Measurements from ENCODE around the gene ARID2. TPM values are rescaled to one million over a fixed set of nuclear protein-coding genes. Genes with fewer than 3 reads are reported as not detected.

The ARID2 gene
- total and polyA plus RNA-seq, 2 of the 4 experiments (the other 2 are of a cell fraction): 5.4 to 28.1 TPM

DNA sequence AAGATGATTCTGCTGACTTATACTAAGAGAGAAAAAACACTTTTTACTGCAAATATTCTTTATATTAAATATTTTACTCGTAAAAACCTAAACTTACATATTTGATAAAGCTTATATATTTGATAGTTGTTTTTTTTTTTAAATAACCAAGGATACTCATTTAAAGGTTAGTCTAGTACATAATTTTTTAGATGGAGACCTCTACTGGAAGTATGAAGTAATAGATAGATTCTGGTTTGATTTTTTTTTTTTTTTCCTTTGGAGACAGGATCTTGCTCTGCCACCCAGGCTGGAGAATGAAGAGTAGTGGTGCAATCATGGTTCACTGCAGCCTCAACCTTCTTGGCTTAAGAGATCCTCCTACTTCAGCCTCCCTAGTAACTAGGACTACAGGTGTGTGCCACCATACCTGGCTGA, 16.4 kb downstream of the ARID2 start:
- Histone ChIP-seq H2BK120ac (ENCODE audit: low read depth, low read length) (no peak overlapping the region), H3K4me1 (ENCODE audit: control insufficient read depth, insufficient read depth, low read length) (no peaks in the 10 kb centered on the region), H2BK20ac (ENCODE audit: low read depth, low read length) (no peak overlapping the region), H4K8ac (ENCODE audit: low read depth in 2 of 2, low read length in 2 of 2) (no peak overlapping the region), H3K23ac (ENCODE audit: low read depth, low read length) (peak overlapping the region; percentile 13; the same call in 1 of the 2 replicates), H3K9me1 (ENCODE audit: insufficient read depth, low read length) (0 out of 2 replicates have a peak, but pooled peaks cover 3% of the 10 kb centered on the region), H4K5ac (ENCODE audit: low read depth, low read length) (no peak overlapping the region), H3K79me1 (ENCODE audit: low read depth in 1 of 2, low read length in 2 of 2) (peaks cover 31 to 59% of the 10 kb centered on the region in 2 experiments), H4K91ac (ENCODE audit: insufficient read depth, low read depth, low read length) (no peak overlapping the region), H4K20me1 (ENCODE audit: insufficient read depth, low read length) (peaks cover 14% of the 10 kb centered on the region; the same call in 1 of the 2 replicates), H3K4ac (ENCODE audit: low read depth, low read length) (no peak overlapping the region), H3K9me3 (ENCODE audit: control insufficient read depth, insufficient read depth, low read length) (no peaks in the 10 kb centered on the region), H2AFZ (replicated peaks; ENCODE audit: low read length, poor library complexity) (no peak overlapping the region), H3K27ac (ENCODE audit: insufficient read depth, low read length) (no peak overlapping the region), H3K36me3 (ENCODE audit: control insufficient read depth, insufficient read depth, low read length) (peaks cover 3% of the 10 kb centered on the region; the same call in 1 of the 2 replicates), H2AK9ac (replicated peaks; ENCODE audit: low read depth, low read length, poor library complexity) (no peak overlapping the region), H3K56ac (ENCODE audit: extremely low read depth, insufficient read depth, low read length) (no peak overlapping the region), H2BK15ac (ENCODE audit: low read depth, low read length) (no peak overlapping the region), H3K9ac (ENCODE audit: low read depth, low read length) (no peak overlapping the region), H2AK5ac (ENCODE audit: low read depth, low read length) (no peak overlapping the region; the same call in 1 of the 2 replicates), H3K18ac (ENCODE audit: low read depth, low read length) (no peak overlapping the region), H3K4me3 (ENCODE audit: insufficient read depth, low read depth, low read length) (no peak overlapping the region), H3K4me2 (ENCODE audit: low read depth, low read length) (no peak overlapping the region), H3K14ac (replicated peaks; ENCODE audit: low read depth, low read length) (no peak overlapping the region), H2BK5ac (ENCODE audit: low read depth, low read length, poor library complexity, severe bottlenecking) (no peak overlapping the region), H3K27me3 (ENCODE audit: control insufficient read depth, insufficient read depth, low read length) (no peaks in the 10 kb centered on the region)
- ChIA-PET POLR2A (ENCODE audit: unreplicated experiment) (interaction anchor here (0.7 kb wide), 1 partner anchor 80 kb away, joined by 5 read pairs; no protein-coding TSS in a partner anchor), CTCF (interaction anchor here (0.6 to 1.5 kb wide), 10 partner anchors 10 to 1947 kb away, joined by 3 to 6 read pairs (median 4); no protein-coding TSS in a partner anchor)
- no TSS peak for BruUV-seq (replicated peaks)
- in situ Hi-C loops (cut with MboI; ENCODE audit: low sequenced_read_pairs): loop anchor here (10.0 kb wide), 2 partner anchors 201 to 581 kb away; no protein-coding TSS in a partner anchor
- ATAC-seq (ENCODE audit: low read depth) (peak; percentile 72; the same call in 1 of the 2 replicates), DNase-seq (peak; percentile 46)
- dilution Hi-C loops (cut with HindIII; ENCODE audit: low sequenced_read_pairs, unreplicated experiment): no loop called here
- no CpG with 5 or more reads among the region's 1 CpG for WGBS, 2 experiments (ENCODE audit: extremely low coverage in 2 of 2, insufficient read length in 1 of 2)
- TF ChIP-seq RAD21 (IDR thresholded peaks at IDR 0.05; ENCODE audit: low read length) (peak; percentile 31; the same call in 1 of the 2 replicates), CEBPB (IDR thresholded peaks at IDR 0.05; ENCODE audit: low read depth, low read length) (peak; percentile 39; the same call in 1 of the 2 replicates), CHD1 (IDR thresholded peaks at IDR 0.05; ENCODE audit: low read depth, low read length) (no peak), RCOR1 (IDR thresholded peaks at IDR 0.05; ENCODE audit: insufficient replicate concordance, low read length) (no peak), RFX5 (IDR thresholded peaks at IDR 0.05; ENCODE audit: low read depth, low read length) (no peak), SMC3 (IDR thresholded peaks at IDR 0.05; ENCODE audit: low read depth, low read length) (peak; percentile 41; the same call in 1 of the 2 replicates), MXI1 (IDR thresholded peaks at IDR 0.05; ENCODE audit: borderline replicate concordance, low read depth, low read length) (no peak)
- TF ChIP-seq, protein P1, sequence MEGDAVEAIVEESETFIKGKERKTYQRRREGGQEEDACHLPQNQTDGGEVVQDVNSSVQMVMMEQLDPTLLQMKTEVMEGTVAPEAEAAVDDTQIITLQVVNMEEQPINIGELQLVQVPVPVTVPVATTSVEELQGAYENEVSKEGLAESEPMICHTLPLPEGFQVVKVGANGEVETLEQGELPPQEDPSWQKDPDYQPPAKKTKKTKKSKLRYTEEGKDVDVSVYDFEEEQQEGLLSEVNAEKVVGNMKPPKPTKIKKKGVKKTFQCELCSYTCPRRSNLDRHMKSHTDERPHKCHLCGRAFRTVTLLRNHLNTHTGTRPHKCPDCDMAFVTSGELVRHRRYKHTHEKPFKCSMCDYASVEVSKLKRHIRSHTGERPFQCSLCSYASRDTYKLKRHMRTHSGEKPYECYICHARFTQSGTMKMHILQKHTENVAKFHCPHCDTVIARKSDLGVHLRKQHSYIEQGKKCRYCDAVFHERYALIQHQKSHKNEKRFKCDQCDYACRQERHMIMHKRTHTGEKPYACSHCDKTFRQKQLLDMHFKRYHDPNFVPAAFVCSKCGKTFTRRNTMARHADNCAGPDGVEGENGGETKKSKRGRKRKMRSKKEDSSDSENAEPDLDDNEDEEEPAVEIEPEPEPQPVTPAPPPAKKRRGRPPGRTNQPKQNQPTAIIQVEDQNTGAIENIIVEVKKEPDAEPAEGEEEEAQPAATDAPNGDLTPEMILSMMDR (conservative IDR thresholded peaks at IDR 0.05; ENCODE audit: low read depth, low read length): peak; percentile 50
- intact Hi-C loops (cut with micrococcal nuclease): loop anchor here (1.0 kb wide), 1 partner anchor 202 kb away; no protein-coding TSS in a partner anchor
